H9 (cell line): ENCODE results near the gene PCNX2. TPM values are rescaled to one million over a fixed set of nuclear protein-coding genes. Genes with fewer than 3 reads are reported as not detected.
A peak's percentile ranks its signal among the peaks of the same experiment; 100 is the strongest.

Experiments
- DNase-seq: peaks from one replicate; pipeline ENCODE4 v3.0.0-alpha.2; 2017
- H2AFZ ChIP-seq: one replicate; pipeline ENCODE4 v1.6.1; 2013; ENCODE audit warnings: mild to moderate bottlenecking, low read length, control low read depth, moderate library complexity
- H2AK5ac ChIP-seq: 2 replicates; pipeline ENCODE4 v1.6.1; 2013; ENCODE audit warnings: low read length, control low read depth, mixed read lengths; ENCODE audit not compliant: insufficient read length
- H2BK120ac ChIP-seq: one replicate; pipeline ENCODE4 v1.6.1; 2013; ENCODE audit warnings: low read depth, mild to moderate bottlenecking, low read length, control low read depth, inconsistent platforms; ENCODE audit not compliant: poor library complexity, severe bottlenecking
- H2BK12ac ChIP-seq: 2 replicates; pipeline ENCODE4 v1.6.1; 2013; ENCODE audit warnings: low read length, control low read depth, mixed read lengths, low read depth; ENCODE audit not compliant: insufficient read length
- H2BK15ac ChIP-seq: 2 replicates; pipeline ENCODE4 v1.6.1; 2013; ENCODE audit warnings: low read depth, low read length, control low read depth
- H2BK20ac ChIP-seq: one replicate; pipeline ENCODE4 v1.6.1; 2013; ENCODE audit warnings: low read depth, mild to moderate bottlenecking, low read length, control low read depth, inconsistent platforms; ENCODE audit not compliant: poor library complexity, severe bottlenecking
- H2BK5ac ChIP-seq: 2 replicates; pipeline ENCODE4 v1.6.1; 2013; ENCODE audit warnings: low read length, control low read depth, mixed read lengths; ENCODE audit not compliant: insufficient read length
- H3K14ac ChIP-seq: 2 replicates; pipeline ENCODE4 v1.6.1; 2013; ENCODE audit warnings: low read length, control low read depth; ENCODE audit not compliant: insufficient read depth
- H3K18ac ChIP-seq: 2 replicates; pipeline ENCODE4 v1.6.1; 2013; ENCODE audit warnings: low read depth, mild to moderate bottlenecking, mixed read lengths, low read length, control low read depth; ENCODE audit not compliant: insufficient read length
- H3K23ac ChIP-seq: 2 replicates; pipeline ENCODE4 v1.6.1; 2013; ENCODE audit warnings: low read length, control low read depth, mixed read lengths, low read depth; ENCODE audit not compliant: insufficient read length
- H3K23me2 ChIP-seq: 2 replicates; pipeline ENCODE4 v1.6.1; 2013; ENCODE audit warnings: low read depth, mild to moderate bottlenecking, mixed read lengths, low read length, control low read depth; ENCODE audit not compliant: insufficient read length, poor library complexity, severe bottlenecking
- H3K27ac ChIP-seq: 2 replicates; pipeline ENCODE4 v1.5.1; 2013; ENCODE audit warnings: low read length, control low read depth, mixed read lengths, low read depth; ENCODE audit not compliant: insufficient read length
- H3K27me3 ChIP-seq: 2 replicates; pipeline ENCODE4 v1.6.1; 2013; ENCODE audit warnings: low read length, control low read depth, inconsistent platforms; ENCODE audit not compliant: insufficient read depth
- H3K4ac ChIP-seq: 2 replicates; pipeline ENCODE4 v1.6.1; 2013; ENCODE audit warnings: low read depth, mild to moderate bottlenecking, control low read depth, inconsistent platforms, low read length, moderate library complexity
- H3K4me1 ChIP-seq: 2 replicates; pipeline ENCODE4 v1.6.1; 2013; ENCODE audit warnings: low read length, control low read depth, inconsistent platforms; ENCODE audit not compliant: insufficient read depth
- H3K4me2 ChIP-seq: 2 replicates; pipeline ENCODE4 v1.6.1; 2013; ENCODE audit warnings: low read length, control low read depth, mixed read lengths; ENCODE audit not compliant: insufficient read length, insufficient read depth
- H3K56ac ChIP-seq: 2 replicates; pipeline ENCODE4 v1.6.1; 2013; ENCODE audit warnings: low read depth, mild to moderate bottlenecking, mixed read lengths, low read length, control low read depth; ENCODE audit not compliant: insufficient read length
- H3K79me1 ChIP-seq: 2 replicates; pipeline ENCODE4 v1.6.1; 2013; ENCODE audit warnings: low read depth, mild to moderate bottlenecking, moderate library complexity, low read length, control low read depth, inconsistent platforms; ENCODE audit not compliant: insufficient read depth, poor library complexity, severe bottlenecking
- H3K79me2 ChIP-seq: 2 replicates; pipeline ENCODE4 v1.6.1; 2013; ENCODE audit warnings: low read length, control low read depth, inconsistent platforms; ENCODE audit not compliant: insufficient read depth
- H3K9ac ChIP-seq: 2 replicates; pipeline ENCODE4 v1.6.1; 2013; ENCODE audit warnings: low read length, control low read depth, mixed read lengths; ENCODE audit not compliant: insufficient read length; ENCODE audit errors: extremely low read depth
- H3K9me3 ChIP-seq: one replicate; pipeline ENCODE4 v1.6.1; 2013; ENCODE audit warnings: low read depth, low read length, inconsistent platforms; ENCODE audit not compliant: control insufficient read depth
- H3T11ph ChIP-seq: one replicate; pipeline ENCODE4 v1.6.1; 2013; ENCODE audit warnings: mild to moderate bottlenecking, low read length, control low read depth, inconsistent platforms
- H4K20me1 ChIP-seq: one replicate; pipeline ENCODE4 v1.6.1; 2013; ENCODE audit not compliant: control insufficient read depth, insufficient read length, insufficient read depth
- H4K5ac ChIP-seq: 2 replicates; pipeline ENCODE4 v1.6.1; 2013; ENCODE audit warnings: low read depth, mild to moderate bottlenecking, mixed read lengths, low read length, control low read depth; ENCODE audit not compliant: insufficient read length
- H4K8ac ChIP-seq: replicated peaks from 2 replicates; pipeline ENCODE4 v1.6.1; 2013; ENCODE audit warnings: low read length, control low read depth, mixed read lengths, low read depth; ENCODE audit not compliant: insufficient read length
- H4K91ac ChIP-seq: 2 replicates; pipeline ENCODE4 v1.6.1; 2013; ENCODE audit warnings: low read depth, mild to moderate bottlenecking, moderate library complexity, mixed read lengths, low read length, control low read depth; ENCODE audit not compliant: insufficient read length
- H3K27ac Mint-ChIP-seq, 3 experiments: 2 replicates in 2 of 3; 3 replicates in 1 of 3; pipeline ENCODE4 v1.8.0; 2020 to 2021; ENCODE audit warnings: mixed read lengths in 3 of 3, mild to moderate bottlenecking in 1 of 3, moderate library complexity in 1 of 3
- H3K27me3 Mint-ChIP-seq: 2 replicates; pipeline ENCODE4 v1.8.0; 2021; ENCODE audit warnings: low read depth, mild to moderate bottlenecking, moderate library complexity, mixed read lengths
- H3K36me3 Mint-ChIP-seq, 3 experiments: 2 replicates in 2 of 3; 3 replicates in 1 of 3; pipeline ENCODE4 v1.8.0; 2020 to 2021; ENCODE audit warnings: low read depth in 3 of 3, mixed read lengths in 3 of 3; ENCODE audit not compliant: insufficient read depth in 1 of 3
- H3K4me1 Mint-ChIP-seq, 2 experiments: 2 replicates each; pipeline ENCODE4 v1.8.0; 2020; ENCODE audit warnings: mixed read lengths in 2 of 2
- H3K4me3 Mint-ChIP-seq, 2 experiments: 2 replicates in 1 of 2; 3 replicates in 1 of 2; pipeline ENCODE4 v1.8.0; 2020 to 2021; ENCODE audit warnings: mild to moderate bottlenecking in 2 of 2, mixed read lengths in 2 of 2, moderate library complexity in 1 of 2
- H3K9me3 Mint-ChIP-seq, 2 experiments: 2 replicates in 1 of 2; 3 replicates in 1 of 2; pipeline ENCODE4 v1.8.0; 2020; ENCODE audit warnings: mild to moderate bottlenecking in 2 of 2, mixed read lengths in 2 of 2, moderate library complexity in 1 of 2
- WGBS: extraction: QIAGEN DNeasy Blood & Tissue Kit; methylation state at CpG from one replicate; pipeline ENCODE4 v1.1.7; 2013; ENCODE audit warnings: missing lambda C conversion rate, low lambda C conversion rate, mixed read lengths; ENCODE audit not compliant: insufficient read length; ENCODE audit errors: extremely low coverage; 5-methylcytosine and 5-hydroxymethylcytosine counted together
- total RNA-seq: library from RNA; stranded (reverse); gene quantifications from 2 replicates; pipeline ENCODE4 v1.2.1, GENCODE V29; 2021
- TF ChIP-seq, protein P1 (sequence below): fragments of 200-600 bp; sonication (generic); conservative IDR thresholded peaks from 3 replicates; pipeline ENCODE4 v1.8.0; 2021; ENCODE audit warnings: antibody characterized with exemption, mild to moderate bottlenecking

Gene PCNX2
- total RNA-seq, 1 experiment from 2014 or later, result 45.1 TPM

DNA sequence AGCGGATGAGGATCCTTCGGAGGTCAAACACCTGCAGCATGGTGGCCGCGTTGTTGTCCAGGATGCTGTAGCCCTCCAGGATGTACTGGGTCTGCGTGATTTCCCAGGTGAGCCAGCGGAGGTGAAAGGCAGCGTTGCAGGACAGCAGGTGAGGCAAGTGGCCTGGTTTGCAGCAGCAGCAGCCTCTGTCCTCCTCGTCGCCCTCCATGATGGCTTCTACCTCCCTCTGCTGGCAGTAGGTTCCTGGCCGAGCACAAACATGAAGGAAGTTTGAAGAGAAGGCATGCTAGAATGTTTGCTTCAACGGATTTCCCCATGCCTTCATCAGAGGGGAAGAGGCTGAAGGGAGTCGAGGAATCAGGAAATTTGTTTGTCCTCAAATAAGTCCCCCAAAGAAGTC is 270.4 kb downstream of the PCNX2 start:
- Histone ChIP-seq H4K91ac (no peak overlapping the region), H2BK20ac (no peak overlapping the region), H3K79me1 (no peaks in the 10 kb centered on the region), H2AFZ (no peak overlapping the region), H3K18ac (no peak overlapping the region), H3K4ac (no peak overlapping the region), H3K9ac (no peak overlapping the region), H2AK5ac (no peak overlapping the region), H4K8ac (no peak overlapping the region), H3T11ph (no peak overlapping the region), H3K4me2 (no peak overlapping the region), H3K9me3 (no peaks in the 10 kb centered on the region), H3K23me2 (no peaks in the 10 kb centered on the region), H2BK15ac (no peak overlapping the region), H3K27me3 (no peaks in the 10 kb centered on the region), H2BK120ac (no peak overlapping the region), H2BK12ac (no peak overlapping the region), H4K20me1 (no peaks in the 10 kb centered on the region), H4K5ac (no peak overlapping the region), H3K56ac (no peak overlapping the region), H3K4me1 (no peaks in the 10 kb centered on the region), H3K14ac (no peak overlapping the region), H3K79me2 (no peaks in the 10 kb centered on the region), H3K27ac (no peak overlapping the region), H2BK5ac (no peak overlapping the region), H3K23ac (no peak overlapping the region)
- Mint-ChIP-seq H3K4me1 (peaks cover 32% of the 10 kb centered on the region in 2 experiments), H3K36me3 (peaks cover 6 to 10% (median 6%) of the 10 kb centered on the region in 3 experiments), H3K4me3 (no peak overlapping the region), H3K27ac (no peak overlapping the region), H3K27me3 (no peaks in the 10 kb centered on the region), H3K9me3 (no peaks in the 10 kb centered on the region)
- DNase-seq, result peak; percentile 86
- TF ChIP-seq, protein P1, sequence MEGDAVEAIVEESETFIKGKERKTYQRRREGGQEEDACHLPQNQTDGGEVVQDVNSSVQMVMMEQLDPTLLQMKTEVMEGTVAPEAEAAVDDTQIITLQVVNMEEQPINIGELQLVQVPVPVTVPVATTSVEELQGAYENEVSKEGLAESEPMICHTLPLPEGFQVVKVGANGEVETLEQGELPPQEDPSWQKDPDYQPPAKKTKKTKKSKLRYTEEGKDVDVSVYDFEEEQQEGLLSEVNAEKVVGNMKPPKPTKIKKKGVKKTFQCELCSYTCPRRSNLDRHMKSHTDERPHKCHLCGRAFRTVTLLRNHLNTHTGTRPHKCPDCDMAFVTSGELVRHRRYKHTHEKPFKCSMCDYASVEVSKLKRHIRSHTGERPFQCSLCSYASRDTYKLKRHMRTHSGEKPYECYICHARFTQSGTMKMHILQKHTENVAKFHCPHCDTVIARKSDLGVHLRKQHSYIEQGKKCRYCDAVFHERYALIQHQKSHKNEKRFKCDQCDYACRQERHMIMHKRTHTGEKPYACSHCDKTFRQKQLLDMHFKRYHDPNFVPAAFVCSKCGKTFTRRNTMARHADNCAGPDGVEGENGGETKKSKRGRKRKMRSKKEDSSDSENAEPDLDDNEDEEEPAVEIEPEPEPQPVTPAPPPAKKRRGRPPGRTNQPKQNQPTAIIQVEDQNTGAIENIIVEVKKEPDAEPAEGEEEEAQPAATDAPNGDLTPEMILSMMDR, result peak; percentile 76
- WGBS, result no CpG with 5 or more reads among the region's 12 CpGs
